GM23338 (cell line): ENCODE results near the gene EXTL1. TPM values are rescaled to one million over a fixed set of nuclear protein-coding genes. Genes with fewer than 3 reads are reported as not detected.

Source experiments
- ATAC-seq: fragments of 200-7000 bp; cut with Tn5 transposase; 3 replicates; pipeline ENCODE4 v1.9.1; 2020
- DNase-seq: peaks from one replicate; pipeline ENCODE4 v3.0.0-alpha.2; 2015; ENCODE audit warnings: low spot score
- H2AFZ ChIP-seq: fragments of 200-600 bp; sonication (generic); 2 replicates; pipeline ENCODE4 v1.8.0; 2016; ENCODE audit warnings: antibody characterized with exemption, mild to moderate bottlenecking, moderate library complexity
- H3F3A ChIP-seq: fragments of 200-600 bp; sonication (generic); replicated peaks from 2 replicates; pipeline ENCODE4 v1.8.0; 2017; ENCODE audit warnings: antibody characterized with exemption, mixed run types, low read depth
- H3K27ac ChIP-seq: fragments of 200-600 bp; sonication (generic); 2 replicates; pipeline ENCODE4 v1.6.1; 2016; ENCODE audit warnings: low read depth
- H3K27me3 ChIP-seq: fragments of 200-600 bp; sonication (generic); 2 replicates; pipeline ENCODE4 v1.8.0; 2016; ENCODE audit warnings: mild to moderate bottlenecking, mixed run types, moderate library complexity; ENCODE audit not compliant: insufficient read depth
- H3K36me3 ChIP-seq: fragments of 200-600 bp; sonication (generic); 2 replicates; pipeline ENCODE4 v1.8.0; 2016; ENCODE audit warnings: mild to moderate bottlenecking; ENCODE audit not compliant: insufficient read depth
- H3K4me1 ChIP-seq: fragments of 200-600 bp; sonication (generic); 2 replicates; pipeline ENCODE4 v1.8.0; 2016; ENCODE audit warnings: mild to moderate bottlenecking, moderate library complexity; ENCODE audit not compliant: insufficient read depth
- H3K4me2 ChIP-seq: fragments of 200-600 bp; sonication (generic); 2 replicates; pipeline ENCODE4 v1.7.1; 2017; ENCODE audit warnings: mixed run types
- H3K4me3 ChIP-seq: fragments of 200-600 bp; sonication (generic); 2 replicates; pipeline ENCODE4 v1.6.1; 2016; ENCODE audit warnings: mixed run types
- H3K79me2 ChIP-seq: fragments of 200-600 bp; sonication (generic); replicated peaks from 2 replicates; pipeline ENCODE4 v1.8.0; 2017; ENCODE audit warnings: mild to moderate bottlenecking; ENCODE audit not compliant: insufficient read depth
- H3K9me2 ChIP-seq: fragments of 200-600 bp; sonication (generic); 2 replicates; pipeline ENCODE4 v1.8.0; 2017; ENCODE audit not compliant: insufficient read depth
- H4K20me1 ChIP-seq: fragments of 200-600 bp; sonication (generic); replicated peaks from 2 replicates; pipeline ENCODE4 v1.8.0; 2017; ENCODE audit warnings: mild to moderate bottlenecking; ENCODE audit not compliant: insufficient read depth
- H3K27ac Mint-ChIP-seq: 2 replicates; pipeline ENCODE4 v1.8.0; 2020; ENCODE audit warnings: inconsistent platforms, mild to moderate bottlenecking, moderate library complexity, mixed read lengths
- H3K27me3 Mint-ChIP-seq: 3 replicates; pipeline ENCODE4 v1.8.0; 2022; ENCODE audit warnings: low read depth, mild to moderate bottlenecking, moderate library complexity, mixed read lengths, inconsistent platforms; ENCODE audit not compliant: insufficient read depth, poor library complexity
- H3K36me3 Mint-ChIP-seq: 3 replicates; pipeline ENCODE4 v1.8.0; 2021; ENCODE audit warnings: low read depth, mild to moderate bottlenecking, inconsistent platforms, moderate library complexity, mixed read lengths
- H3K4me1 Mint-ChIP-seq: 3 replicates; pipeline ENCODE4 v1.8.0; 2020; ENCODE audit warnings: mild to moderate bottlenecking, inconsistent platforms, mixed read lengths
- H3K4me3 Mint-ChIP-seq: 3 replicates; pipeline ENCODE4 v1.8.0; 2021; ENCODE audit warnings: moderate library complexity, mild to moderate bottlenecking, inconsistent platforms, mixed read lengths
- H3K9me3 Mint-ChIP-seq: 3 replicates; pipeline ENCODE4 v1.8.0; 2020; ENCODE audit warnings: moderate library complexity, mild to moderate bottlenecking, inconsistent platforms, mixed read lengths
- CREB1 ChIP-seq: fragments of 250-450 bp; sonication (Bioruptor Pico); IDR thresholded peaks from 2 replicates; pipeline ENCODE4 v1.5.0; 2020; ENCODE audit warnings: low read depth, mild to moderate bottlenecking, moderate library complexity
- EZH2 ChIP-seq: fragments of 200-600 bp; sonication (generic); IDR thresholded peaks from one replicate; pipeline ENCODE4 v1.8.0; 2017; ENCODE audit warnings: antibody characterized with exemption, mild to moderate bottlenecking, low read depth; ENCODE audit not compliant: unreplicated experiment
- EZH2phosphoT487 ChIP-seq: fragments of 200-600 bp; sonication (generic); IDR thresholded peaks from one replicate; pipeline ENCODE4 v1.8.1; 2018; ENCODE audit warnings: antibody characterized with exemption; ENCODE audit not compliant: unreplicated experiment
- JUNB ChIP-seq: IDR thresholded peaks from one replicate; pipeline ENCODE4 v1.6.1; 2016; ENCODE audit warnings: antibody characterized with exemption; ENCODE audit not compliant: unreplicated experiment
- NANOG ChIP-seq: IDR thresholded peaks from 2 replicates; pipeline ENCODE4 v1.6.1; 2016; ENCODE audit warnings: antibody characterized with exemption, borderline replicate concordance
- POLR2AphosphoS5 ChIP-seq: IDR thresholded peaks from 2 replicates; pipeline ENCODE4 v1.6.1; 2016; ENCODE audit warnings: antibody characterized with exemption, low read depth
- STAT1 ChIP-seq: IDR thresholded peaks from one replicate; pipeline ENCODE4 v1.6.1; 2016; ENCODE audit warnings: antibody characterized with exemption; ENCODE audit not compliant: unreplicated experiment
- ZNF114 ChIP-seq: fragments of 250-450 bp; sonication (Bioruptor Pico); IDR thresholded peaks from 2 replicates; pipeline ENCODE4 v1.5.0; 2020; ENCODE audit warnings: mild to moderate bottlenecking, moderate library complexity
- ZNF331 ChIP-seq: fragments of 250-450 bp; sonication (Bioruptor Pico); IDR thresholded peaks from 2 replicates; pipeline ENCODE4 v1.5.0; 2020; ENCODE audit warnings: low read depth, mild to moderate bottlenecking, moderate library complexity
- polyA plus RNA-seq: library from polyadenylated mRNA; unstranded; fragments of >200 nt; fragmentation: Nextera tagmentation; extraction: Ambion mirVana; gene quantifications from 2 replicates; pipeline ENCODE4 v1.2.1, GENCODE V29; 2016
- total RNA-seq: library from RNA; depleted of rRNA; stranded (reverse); fragments of >200 nt; shearing (Covaris generic); gene quantifications from 2 replicates; pipeline ENCODE4 v1.2.3, GENCODE V29; 2014
- TF ChIP-seq, protein P1 (sequence below): IDR thresholded peaks from 2 replicates; pipeline ENCODE4 v1.6.1; 2016; ENCODE audit warnings: antibody characterized with exemption
- TF ChIP-seq, protein P2 (sequence below): fragments of 250-450 bp; sonication (Bioruptor Pico); IDR thresholded peaks from 2 replicates; pipeline ENCODE4 v1.5.0; 2020; ENCODE audit warnings: mild to moderate bottlenecking, moderate library complexity
- TF ChIP-seq, protein P3 (sequence below): IDR thresholded peaks from one replicate; pipeline ENCODE4 v1.6.1; 2018; ENCODE audit warnings: antibody characterized with exemption; ENCODE audit not compliant: unreplicated experiment
- TF ChIP-seq, protein P4 (sequence below), 2 experiments: fragments of 200-600 bp in 1 of 2; sonication (generic) in 1 of 2; conservative IDR thresholded peaks; 2 replicates each; pipeline versions ENCODE4 v1.5.1 to v1.6.1; 2016 to 2017; ENCODE audit warnings: antibody characterized with exemption in 2 of 2, low read depth in 2 of 2, mild to moderate bottlenecking in 2 of 2, moderate library complexity in 1 of 2

The EXTL1 gene
- total and polyA plus RNA-seq, 2 experiments from 2014 or later = 0.37 to 1.2 TPM

DNA sequence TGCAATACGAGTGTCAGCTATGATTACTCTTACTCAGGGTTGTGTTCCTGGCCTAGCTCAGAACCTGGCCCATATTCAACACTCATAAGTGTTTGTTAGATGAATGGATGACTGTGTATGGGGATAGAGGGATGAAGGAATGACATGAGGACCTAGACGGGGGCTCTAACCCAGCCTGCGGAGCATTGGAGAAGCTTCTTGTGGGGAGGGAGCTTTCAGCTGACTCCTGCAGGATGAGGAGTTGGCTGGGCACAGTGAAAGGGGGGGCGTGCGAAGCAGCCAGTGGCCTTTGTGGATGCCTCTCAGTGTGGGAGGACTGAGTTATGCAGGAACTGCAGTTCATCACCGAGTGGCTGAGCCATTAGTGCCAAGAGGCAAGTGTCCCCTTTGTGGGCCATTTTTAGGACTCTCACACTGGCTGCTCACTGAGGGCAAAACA, 1.2 kb upstream of the EXTL1 start:
- no peaks in the 10 kb centered on the region for H3K79me2 ChIP-seq
- H3F3A ChIP-seq = no peaks in the 10 kb centered on the region
- no peak overlapping the region for H3K4me2 ChIP-seq
- no peak overlapping the region for H3K27ac Mint-ChIP-seq
- DNase-seq (no peak), ATAC-seq (no peak)
- H4K20me1 ChIP-seq = no peaks in the 10 kb centered on the region
- H3K27me3 ChIP-seq = no peaks in the 10 kb centered on the region
- no peaks in the 10 kb centered on the region for H3K36me3 Mint-ChIP-seq
- peaks cover 9% of the 10 kb centered on the region for H3K27me3 Mint-ChIP-seq
- no peaks in the 10 kb centered on the region for H3K9me2 ChIP-seq
- no peak overlapping the region for H3K27ac ChIP-seq
- no peak overlapping the region; the same call in 2 of the 3 replicates for H3K4me3 Mint-ChIP-seq
- no peak overlapping the region for H2AFZ ChIP-seq
- H3K4me1 ChIP-seq = peaks cover 3% of the 10 kb centered on the region; the same call in 1 of the 2 replicates
- peaks cover 29% of the 10 kb centered on the region for H3K4me1 Mint-ChIP-seq
- no peaks in the 10 kb centered on the region for H3K9me3 Mint-ChIP-seq
- no peaks in the 10 kb centered on the region for H3K36me3 ChIP-seq
- TF ChIP-seq ZNF331 (no peak), ZNF114 (CRISPR knock-in tag) (no peak), POLR2AphosphoS5 (no peak), STAT1 (no peak), JUNB (no peak), CREB1 (no peak), EZH2 (no peak), NANOG (no peak), EZH2phosphoT487 (no peak)
- TF ChIP-seq, protein P1, sequence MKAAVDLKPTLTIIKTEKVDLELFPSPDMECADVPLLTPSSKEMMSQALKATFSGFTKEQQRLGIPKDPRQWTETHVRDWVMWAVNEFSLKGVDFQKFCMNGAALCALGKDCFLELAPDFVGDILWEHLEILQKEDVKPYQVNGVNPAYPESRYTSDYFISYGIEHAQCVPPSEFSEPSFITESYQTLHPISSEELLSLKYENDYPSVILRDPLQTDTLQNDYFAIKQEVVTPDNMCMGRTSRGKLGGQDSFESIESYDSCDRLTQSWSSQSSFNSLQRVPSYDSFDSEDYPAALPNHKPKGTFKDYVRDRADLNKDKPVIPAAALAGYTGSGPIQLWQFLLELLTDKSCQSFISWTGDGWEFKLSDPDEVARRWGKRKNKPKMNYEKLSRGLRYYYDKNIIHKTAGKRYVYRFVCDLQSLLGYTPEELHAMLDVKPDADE = no peak
- TF ChIP-seq, protein P2, sequence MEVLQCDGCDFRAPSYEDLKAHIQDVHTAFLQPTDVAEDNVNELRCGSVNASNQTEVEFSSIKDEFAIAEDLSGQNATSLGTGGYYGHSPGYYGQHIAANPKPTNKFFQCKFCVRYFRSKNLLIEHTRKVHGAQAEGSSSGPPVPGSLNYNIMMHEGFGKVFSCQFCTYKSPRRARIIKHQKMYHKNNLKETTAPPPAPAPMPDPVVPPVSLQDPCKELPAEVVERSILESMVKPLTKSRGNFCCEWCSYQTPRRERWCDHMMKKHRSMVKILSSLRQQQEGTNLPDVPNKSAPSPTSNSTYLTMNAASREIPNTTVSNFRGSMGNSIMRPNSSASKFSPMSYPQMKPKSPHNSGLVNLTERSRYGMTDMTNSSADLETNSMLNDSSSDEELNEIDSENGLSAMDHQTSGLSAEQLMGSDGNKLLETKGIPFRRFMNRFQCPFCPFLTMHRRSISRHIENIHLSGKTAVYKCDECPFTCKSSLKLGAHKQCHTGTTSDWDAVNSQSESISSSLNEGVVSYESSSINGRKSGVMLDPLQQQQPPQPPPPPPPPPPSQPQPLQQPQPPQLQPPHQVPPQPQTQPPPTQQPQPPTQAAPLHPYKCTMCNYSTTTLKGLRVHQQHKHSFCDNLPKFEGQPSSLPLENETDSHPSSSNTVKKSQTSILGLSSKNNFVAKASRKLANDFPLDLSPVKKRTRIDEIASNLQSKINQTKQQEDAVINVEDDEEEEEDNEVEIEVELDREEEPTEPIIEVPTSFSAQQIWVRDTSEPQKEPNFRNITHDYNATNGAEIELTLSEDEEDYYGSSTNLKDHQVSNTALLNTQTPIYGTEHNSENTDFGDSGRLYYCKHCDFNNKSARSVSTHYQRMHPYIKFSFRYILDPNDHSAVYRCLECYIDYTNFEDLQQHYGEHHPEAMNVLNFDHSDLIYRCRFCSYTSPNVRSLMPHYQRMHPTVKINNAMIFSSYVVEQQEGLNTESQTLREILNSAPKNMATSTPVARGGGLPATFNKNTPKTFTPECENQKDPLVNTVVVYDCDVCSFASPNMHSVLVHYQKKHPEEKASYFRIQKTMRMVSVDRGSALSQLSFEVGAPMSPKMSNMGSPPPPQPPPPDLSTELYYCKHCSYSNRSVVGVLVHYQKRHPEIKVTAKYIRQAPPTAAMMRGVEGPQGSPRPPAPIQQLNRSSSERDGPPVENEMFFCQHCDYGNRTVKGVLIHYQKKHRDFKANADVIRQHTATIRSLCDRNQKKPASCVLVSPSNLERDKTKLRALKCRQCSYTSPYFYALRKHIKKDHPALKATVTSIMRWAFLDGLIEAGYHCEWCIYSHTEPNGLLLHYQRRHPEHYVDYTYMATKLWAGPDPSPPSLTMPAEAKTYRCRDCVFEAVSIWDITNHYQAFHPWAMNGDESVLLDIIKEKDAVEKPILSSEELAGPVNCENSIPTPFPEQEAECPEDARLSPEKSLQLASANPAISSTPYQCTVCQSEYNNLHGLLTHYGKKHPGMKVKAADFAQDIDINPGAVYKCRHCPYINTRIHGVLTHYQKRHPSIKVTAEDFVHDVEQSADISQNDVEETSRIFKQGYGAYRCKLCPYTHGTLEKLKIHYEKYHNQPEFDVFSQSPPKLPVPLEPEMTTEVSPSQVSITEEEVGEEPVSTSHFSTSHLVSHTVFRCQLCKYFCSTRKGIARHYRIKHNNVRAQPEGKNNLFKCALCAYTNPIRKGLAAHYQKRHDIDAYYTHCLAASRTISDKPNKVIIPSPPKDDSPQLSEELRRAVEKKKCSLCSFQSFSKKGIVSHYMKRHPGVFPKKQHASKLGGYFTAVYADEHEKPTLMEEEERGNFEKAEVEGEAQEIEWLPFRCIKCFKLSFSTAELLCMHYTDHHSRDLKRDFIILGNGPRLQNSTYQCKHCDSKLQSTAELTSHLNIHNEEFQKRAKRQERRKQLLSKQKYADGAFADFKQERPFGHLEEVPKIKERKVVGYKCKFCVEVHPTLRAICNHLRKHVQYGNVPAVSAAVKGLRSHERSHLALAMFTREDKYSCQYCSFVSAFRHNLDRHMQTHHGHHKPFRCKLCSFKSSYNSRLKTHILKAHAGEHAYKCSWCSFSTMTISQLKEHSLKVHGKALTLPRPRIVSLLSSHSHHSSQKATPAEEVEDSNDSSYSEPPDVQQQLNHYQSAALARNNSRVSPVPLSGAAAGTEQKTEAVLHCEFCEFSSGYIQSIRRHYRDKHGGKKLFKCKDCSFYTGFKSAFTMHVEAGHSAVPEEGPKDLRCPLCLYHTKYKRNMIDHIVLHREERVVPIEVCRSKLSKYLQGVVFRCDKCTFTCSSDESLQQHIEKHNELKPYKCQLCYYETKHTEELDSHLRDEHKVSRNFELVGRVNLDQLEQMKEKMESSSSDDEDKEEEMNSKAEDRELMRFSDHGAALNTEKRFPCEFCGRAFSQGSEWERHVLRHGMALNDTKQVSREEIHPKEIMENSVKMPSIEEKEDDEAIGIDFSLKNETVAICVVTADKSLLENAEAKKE = no peak
- TF ChIP-seq, protein P3, sequence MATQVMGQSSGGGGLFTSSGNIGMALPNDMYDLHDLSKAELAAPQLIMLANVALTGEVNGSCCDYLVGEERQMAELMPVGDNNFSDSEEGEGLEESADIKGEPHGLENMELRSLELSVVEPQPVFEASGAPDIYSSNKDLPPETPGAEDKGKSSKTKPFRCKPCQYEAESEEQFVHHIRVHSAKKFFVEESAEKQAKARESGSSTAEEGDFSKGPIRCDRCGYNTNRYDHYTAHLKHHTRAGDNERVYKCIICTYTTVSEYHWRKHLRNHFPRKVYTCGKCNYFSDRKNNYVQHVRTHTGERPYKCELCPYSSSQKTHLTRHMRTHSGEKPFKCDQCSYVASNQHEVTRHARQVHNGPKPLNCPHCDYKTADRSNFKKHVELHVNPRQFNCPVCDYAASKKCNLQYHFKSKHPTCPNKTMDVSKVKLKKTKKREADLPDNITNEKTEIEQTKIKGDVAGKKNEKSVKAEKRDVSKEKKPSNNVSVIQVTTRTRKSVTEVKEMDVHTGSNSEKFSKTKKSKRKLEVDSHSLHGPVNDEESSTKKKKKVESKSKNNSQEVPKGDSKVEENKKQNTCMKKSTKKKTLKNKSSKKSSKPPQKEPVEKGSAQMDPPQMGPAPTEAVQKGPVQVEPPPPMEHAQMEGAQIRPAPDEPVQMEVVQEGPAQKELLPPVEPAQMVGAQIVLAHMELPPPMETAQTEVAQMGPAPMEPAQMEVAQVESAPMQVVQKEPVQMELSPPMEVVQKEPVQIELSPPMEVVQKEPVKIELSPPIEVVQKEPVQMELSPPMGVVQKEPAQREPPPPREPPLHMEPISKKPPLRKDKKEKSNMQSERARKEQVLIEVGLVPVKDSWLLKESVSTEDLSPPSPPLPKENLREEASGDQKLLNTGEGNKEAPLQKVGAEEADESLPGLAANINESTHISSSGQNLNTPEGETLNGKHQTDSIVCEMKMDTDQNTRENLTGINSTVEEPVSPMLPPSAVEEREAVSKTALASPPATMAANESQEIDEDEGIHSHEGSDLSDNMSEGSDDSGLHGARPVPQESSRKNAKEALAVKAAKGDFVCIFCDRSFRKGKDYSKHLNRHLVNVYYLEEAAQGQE = no peak
- TF ChIP-seq, protein P4, sequence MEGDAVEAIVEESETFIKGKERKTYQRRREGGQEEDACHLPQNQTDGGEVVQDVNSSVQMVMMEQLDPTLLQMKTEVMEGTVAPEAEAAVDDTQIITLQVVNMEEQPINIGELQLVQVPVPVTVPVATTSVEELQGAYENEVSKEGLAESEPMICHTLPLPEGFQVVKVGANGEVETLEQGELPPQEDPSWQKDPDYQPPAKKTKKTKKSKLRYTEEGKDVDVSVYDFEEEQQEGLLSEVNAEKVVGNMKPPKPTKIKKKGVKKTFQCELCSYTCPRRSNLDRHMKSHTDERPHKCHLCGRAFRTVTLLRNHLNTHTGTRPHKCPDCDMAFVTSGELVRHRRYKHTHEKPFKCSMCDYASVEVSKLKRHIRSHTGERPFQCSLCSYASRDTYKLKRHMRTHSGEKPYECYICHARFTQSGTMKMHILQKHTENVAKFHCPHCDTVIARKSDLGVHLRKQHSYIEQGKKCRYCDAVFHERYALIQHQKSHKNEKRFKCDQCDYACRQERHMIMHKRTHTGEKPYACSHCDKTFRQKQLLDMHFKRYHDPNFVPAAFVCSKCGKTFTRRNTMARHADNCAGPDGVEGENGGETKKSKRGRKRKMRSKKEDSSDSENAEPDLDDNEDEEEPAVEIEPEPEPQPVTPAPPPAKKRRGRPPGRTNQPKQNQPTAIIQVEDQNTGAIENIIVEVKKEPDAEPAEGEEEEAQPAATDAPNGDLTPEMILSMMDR (conservative IDR thresholded peaks at IDR 0.05; ENCODE audit: low read depth in 2 of 2) = no peak
- no peak overlapping the region for H3K4me3 ChIP-seq
